Measurements from ENCODE around the gene SLC49A3.

DNA sequence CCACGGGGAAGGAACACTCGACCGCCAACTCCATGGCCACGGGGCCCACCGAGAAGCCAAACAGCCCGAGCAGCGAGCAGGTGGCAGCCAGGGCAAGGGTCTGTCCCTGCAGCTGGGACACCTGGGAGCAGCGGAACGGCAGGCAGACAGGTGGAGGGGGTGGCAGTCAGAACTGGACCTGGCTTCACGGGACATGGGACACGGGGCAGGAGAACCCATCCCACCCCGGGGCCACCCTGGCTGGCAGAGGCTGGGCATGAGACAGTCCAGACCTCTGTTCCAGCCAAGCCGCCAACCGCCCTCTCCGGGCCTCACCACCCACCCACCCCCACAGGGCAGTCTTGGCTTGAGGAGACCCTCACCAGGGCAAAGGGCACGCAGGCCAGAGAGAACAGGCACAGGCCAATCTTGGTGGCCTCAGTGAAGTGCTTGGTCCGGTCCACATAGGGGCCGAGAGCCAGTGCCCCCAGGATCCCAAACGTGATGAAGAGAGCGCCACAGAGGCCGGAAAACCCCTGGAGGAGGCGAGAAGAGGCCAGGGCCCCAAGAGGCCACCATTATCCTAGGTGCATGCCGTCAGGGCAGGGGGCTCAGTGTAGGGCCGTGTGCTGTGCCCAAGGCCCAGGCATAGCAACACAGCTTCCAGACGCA, 5.6 kb downstream of the SLC49A3 start:
- TF ChIP-seq, protein P1, sequence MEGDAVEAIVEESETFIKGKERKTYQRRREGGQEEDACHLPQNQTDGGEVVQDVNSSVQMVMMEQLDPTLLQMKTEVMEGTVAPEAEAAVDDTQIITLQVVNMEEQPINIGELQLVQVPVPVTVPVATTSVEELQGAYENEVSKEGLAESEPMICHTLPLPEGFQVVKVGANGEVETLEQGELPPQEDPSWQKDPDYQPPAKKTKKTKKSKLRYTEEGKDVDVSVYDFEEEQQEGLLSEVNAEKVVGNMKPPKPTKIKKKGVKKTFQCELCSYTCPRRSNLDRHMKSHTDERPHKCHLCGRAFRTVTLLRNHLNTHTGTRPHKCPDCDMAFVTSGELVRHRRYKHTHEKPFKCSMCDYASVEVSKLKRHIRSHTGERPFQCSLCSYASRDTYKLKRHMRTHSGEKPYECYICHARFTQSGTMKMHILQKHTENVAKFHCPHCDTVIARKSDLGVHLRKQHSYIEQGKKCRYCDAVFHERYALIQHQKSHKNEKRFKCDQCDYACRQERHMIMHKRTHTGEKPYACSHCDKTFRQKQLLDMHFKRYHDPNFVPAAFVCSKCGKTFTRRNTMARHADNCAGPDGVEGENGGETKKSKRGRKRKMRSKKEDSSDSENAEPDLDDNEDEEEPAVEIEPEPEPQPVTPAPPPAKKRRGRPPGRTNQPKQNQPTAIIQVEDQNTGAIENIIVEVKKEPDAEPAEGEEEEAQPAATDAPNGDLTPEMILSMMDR (conservative IDR thresholded peaks at IDR 0.05; ENCODE audit: low read length) = no peak
- TF ChIP-seq EZH2phosphoT487 (IDR thresholded peaks at IDR 0.05; ENCODE audit: borderline replicate concordance, low read depth, low read length) = no peak
